Stimulated activated CD4-positive, alpha-beta T cell treated with anti-CD3 and anti-CD28 coated beads, TNF-alpha, amount 100 ng/mL, for 24 hours (primary cell): ENCODE data around the gene CLN6.

Source experiments
- DNase-seq, 3 experiments: peaks; one replicate each; pipeline ENCODE4 v3.0.0-alpha.2; 2020; ENCODE audit warnings: low read depth in 3 of 3

CLN6 gene

DNA sequence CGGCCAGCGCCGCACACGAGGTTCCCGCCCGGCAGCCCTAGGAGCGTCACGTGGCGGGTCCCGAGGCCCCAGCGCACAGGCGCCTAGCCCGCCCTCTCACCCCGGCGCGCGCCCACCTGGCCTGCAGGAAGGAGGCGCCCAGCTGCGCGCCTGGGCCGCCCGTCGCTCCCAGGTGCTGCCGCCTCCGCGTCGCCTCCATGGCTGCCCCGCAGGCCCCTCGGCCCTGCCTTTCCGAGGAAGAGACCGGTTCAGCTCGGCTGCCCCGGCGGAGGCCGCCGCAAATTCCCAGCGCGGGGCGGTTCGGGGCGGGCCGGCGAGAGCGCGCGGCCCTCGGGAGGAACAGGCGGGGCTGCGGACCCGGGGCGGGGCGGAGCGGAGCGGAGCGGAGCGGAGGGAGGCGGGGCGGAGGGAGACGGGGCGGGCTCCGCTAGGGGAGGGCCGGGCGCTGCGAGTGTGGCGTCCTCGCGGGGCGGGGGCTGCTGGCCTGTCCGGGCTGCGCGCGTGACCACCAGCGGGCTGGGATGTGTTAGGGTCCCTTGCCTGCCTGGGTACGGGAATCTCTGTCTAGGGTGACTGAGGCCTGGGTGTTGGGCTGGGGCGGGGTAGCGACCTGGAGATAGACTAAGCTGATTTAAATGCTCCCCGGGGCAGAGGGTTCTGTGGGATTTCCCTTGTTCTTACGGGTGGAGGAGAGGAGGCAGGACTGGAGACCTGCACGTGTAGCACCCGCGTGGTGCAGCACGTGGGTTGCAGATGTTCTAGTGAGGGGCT is at the start of gene CLN6:
Gene CLN6 (minus strand): TSS at position 343 of the 771 bp plus-strand sequence. CDS start 144 bp downstream, at position 199.
- peak; percentile 64 to 79 (median 67) for DNase-seq

DNA sequence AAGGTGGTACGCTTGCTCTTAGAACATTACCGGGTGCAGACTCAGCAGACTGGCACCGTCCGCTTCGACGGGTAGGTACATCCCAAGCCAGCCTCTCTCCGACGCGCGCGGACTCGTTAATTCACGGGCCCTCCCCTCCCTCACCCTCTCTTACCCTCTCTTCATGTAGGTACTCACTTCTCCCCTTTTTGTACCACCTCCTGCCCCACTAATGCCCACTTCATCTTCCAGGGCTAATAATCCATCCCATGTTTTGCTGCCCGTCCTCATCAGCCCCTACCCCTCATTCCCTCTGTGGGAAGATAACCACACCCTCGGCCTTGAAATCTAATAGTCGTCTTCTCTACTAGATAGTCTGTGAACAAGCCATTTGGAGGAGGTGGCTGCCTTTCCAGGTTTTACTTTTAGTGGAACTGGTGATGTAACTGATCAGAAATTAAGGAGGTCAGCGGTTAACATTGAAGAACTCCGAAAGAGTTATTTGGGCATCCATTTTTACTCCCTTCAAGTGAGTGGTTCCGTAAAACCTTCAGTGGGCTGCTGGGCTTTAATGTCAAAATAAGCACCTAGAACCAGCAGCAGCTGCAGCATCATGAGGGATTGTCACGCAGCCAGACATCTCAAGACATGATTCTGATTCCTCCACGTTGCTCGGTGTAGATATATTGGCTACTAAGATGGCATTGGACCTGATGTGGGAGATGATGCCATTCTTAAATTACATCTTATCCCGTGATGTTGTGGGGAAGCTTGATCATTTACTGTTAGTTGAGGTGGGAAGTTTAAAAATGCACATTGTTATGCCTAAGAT is 49.3 kb upstream of the CLN6 start:
- no peak for DNase-seq

DNA sequence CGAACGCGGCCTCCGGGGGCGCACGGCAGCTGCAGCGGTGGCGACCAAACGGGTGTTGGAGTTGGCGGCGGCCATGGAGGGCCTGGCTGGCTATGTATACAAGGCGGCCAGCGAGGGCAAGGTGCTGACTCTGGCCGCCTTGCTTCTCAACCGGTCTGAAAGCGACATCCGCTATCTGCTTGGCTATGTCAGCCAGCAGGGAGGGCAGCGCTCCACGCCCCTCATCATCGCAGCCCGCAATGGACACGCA is 48.7 kb upstream of the CLN6 start:
- no peak for DNase-seq

DNA sequence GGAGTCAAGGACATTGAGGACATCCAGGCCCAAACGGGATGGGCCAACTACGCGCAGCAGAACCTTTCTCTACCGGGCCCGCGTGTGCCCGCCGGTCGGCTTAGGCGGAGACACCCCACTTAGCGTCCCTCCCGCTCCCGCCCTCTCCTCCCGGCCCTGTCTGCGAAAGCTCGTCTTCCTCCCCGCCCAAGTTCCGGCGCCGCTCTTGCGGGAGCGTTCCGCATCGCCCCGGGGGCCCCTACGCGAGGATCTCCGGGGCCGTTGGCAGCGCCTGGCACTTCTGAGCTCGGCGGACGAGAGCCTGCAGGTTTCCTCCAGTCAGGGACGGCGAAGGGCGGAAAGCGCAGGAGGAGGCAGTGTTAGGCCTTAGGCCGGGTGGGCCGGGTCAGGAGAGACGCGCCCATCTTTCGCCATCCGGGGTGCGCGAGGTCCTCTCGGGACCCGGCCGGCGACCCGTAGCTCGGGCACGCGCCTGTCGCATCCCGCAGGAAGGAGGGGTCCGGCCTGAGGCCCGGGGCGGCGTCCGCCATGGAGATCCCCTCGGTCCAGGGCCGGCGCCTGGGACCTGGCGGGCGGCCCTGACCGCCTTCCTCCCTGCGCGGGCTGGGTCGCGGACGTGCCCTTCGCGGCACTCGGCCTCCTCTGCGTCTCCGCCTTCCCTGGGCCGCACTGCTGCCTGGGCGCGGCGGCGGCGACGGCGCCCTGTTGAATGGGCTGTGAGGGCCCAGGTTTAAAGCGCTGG is 48.2 kb upstream of the CLN6 start, which contains the start of gene FEM1B:
Gene FEM1B (plus strand): TSS at position 143 of the 742 bp plus-strand sequence. CDS start 673 bp downstream, outside the sequence.
- DNase-seq: peak; percentile 65 to 85 (median 75)

GRCh38 chr15:68277131-68277602 is 47.6 kb upstream of the CLN6 start:
- DNase-seq: no peak

GRCh38 chr15:68276668-68277067 is 47.1 kb upstream of the CLN6 start:
- DNase-seq: no peak

- no peak for DNase-seq
Observed at GRCh38 chr15:68275165-68275746, 45.7 kb upstream of the CLN6 start.

DNA sequence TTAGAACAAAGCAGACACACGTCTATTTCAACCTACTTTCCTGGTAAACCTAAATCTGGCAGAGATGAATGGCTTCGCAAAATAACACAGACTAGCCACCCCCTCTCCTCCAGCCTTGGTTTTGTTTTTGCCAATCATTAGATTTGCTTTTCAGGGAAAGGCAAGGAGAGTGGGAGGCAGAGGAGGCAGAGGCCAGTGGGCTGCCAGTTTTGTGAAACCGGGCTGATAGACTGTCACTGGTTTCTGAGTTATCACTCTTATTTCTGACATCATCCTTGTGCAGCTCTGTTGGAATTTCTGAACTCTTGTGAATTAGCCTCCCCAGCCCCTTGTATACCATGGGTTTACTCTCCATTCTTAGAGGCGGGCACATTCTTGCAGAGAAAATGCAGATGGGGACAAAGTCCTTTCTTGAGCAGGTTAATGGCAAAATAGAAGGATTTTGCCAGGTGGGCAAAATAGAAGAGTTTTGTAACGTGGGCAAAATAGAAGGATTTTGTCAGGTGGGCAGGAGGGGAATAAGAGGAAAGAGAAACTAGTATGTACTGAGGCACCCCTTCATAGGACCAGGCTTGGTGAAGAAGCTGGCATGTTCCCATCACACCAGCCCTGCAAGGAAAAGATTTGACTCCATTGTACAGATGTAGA is 44.8 kb upstream of the CLN6 start:
- no peak for DNase-seq

DNA sequence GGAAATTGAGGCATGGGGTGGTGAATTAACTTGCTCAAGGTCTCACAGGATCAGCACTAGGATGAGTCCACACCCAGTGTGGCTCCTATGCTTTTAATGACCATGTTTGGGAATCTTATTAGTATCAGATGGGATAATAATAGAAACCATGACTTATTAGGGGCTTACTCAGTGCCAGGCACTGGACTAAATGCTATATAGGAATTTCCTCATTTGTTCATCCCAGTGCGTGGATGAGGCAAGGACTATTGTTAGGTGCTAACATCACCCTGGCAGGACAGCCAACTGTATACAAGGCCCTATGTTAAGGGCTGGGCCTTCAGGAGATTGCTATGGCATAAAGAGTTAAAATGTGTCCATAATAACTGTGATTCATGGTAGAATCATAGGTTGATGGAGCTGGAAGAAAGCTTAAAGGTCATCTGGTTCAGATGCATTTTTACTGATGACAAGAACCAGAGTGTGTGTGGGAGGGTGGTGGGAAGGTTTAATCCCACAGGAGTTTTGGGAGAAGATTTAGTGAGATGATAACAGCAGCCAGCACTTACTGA is 43.3 kb upstream of the CLN6 start:
- no peak for DNase-seq

- DNase-seq: no peak
Observed at GRCh38 chr15:68271854-68272471, 42.4 kb upstream of the CLN6 start.

DNA sequence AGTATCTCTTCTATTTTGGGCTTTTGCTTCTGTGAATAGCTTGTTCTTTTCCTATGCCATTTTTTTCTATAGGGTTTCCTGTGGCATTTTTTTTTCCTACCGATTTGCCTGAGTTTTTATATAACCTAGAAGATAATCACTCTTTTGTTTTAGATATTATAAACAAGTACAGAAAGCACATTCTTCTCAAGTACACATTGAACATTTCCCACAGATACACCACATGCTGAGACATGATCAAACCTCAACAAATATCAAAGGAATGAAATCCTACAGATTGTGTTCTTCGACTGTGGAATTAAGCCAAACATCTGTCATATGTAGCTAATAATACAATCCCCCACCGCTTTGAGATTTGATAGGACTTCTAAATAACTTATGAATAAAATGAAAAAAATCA is 38.9 kb upstream of the CLN6 start:
- DNase-seq: no peak

GRCh38 chr15:68265674-68266073 is 36.1 kb upstream of the CLN6 start:
- no peak for DNase-seq

GRCh38 chr15:68265081-68265480 is 35.6 kb upstream of the CLN6 start:
- no peak for DNase-seq

- DNase-seq: no peak
Observed at GRCh38 chr15:68264282-68264681, 34.8 kb upstream of the CLN6 start.

DNA sequence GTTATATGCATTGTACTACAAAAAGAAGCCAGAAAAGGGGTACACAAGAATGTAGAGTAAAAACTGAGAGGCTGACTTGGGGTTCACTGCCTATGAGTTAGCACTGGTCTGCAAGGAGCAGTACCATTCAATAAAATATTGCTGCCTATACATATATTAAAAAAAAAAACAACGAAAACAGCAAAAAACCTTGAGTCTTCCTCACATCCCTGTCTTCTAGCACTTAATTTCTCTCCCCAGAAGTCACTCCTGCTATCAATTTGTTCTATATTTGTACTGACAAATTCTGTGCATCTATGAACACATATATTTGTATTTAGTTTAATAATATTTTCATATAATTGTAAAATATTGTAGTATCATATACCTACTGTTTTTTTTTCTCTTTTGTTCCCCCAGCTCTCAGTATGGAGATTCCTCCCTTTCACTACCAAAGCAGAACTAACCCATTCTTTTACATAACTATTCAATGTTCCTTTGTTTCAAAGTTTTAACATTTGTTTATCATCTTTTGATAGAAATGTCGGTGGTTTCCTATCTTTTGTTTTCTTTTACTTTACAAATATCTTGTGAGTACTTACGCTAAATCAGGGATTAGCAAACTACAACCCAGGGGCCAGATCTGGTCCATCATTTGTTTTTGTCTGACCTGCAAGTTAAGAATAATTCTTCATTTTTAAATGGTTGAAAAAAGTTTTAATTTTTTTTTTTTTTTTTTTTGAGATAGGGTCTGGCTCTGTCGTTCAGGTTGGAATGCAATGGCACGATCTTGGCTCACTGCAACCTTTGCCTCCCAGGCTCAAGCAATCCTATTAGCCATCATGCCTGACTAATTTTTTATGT is 33.2 kb upstream of the CLN6 start:
- DNase-seq: no peak

GRCh38 chr15:68261980-68262379 is 32.5 kb upstream of the CLN6 start:
- no peak for DNase-seq

GRCh38 chr15:68261241-68261640 is 31.7 kb upstream of the CLN6 start:
- no peak for DNase-seq

- DNase-seq: no peak
Observed at GRCh38 chr15:68259883-68260282, 30.4 kb upstream of the CLN6 start.

DNA sequence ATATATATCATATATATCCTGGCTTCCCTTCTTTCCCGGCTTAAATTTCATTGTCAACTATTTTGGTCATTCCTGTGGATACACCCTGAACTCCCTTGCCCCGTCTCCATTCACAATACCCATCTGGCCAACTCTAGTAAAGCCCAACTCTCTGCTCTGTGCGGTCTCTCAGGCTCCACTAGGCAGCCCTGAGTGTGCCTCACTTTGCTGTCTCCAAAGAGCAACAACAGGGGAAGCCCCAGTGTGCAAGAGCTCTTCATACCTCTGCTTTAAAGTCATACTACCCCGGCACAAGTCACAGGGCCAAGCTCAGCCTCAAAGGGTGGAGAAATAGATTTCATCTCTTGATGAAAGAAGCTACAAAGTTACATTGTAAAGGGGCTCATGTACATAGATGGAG is 29.2 kb upstream of the CLN6 start:
- peak in 1 of 3 experiments; percentile 18 for DNase-seq
